Measurements from ENCODE around the gene LRRK1. TPM values are rescaled to one million over a fixed set of nuclear protein-coding genes. Genes with fewer than 3 reads are reported as not detected.
"Not testable (repeated sequence)": the region's sequence is repeated elsewhere in the genome, so short reads cannot be mapped to it uniquely, and the experiment has no call there.

LRRK1 gene
- polyA plus RNA-seq, 1 donor from 2014 or later, result 13.2 TPM

DNA sequence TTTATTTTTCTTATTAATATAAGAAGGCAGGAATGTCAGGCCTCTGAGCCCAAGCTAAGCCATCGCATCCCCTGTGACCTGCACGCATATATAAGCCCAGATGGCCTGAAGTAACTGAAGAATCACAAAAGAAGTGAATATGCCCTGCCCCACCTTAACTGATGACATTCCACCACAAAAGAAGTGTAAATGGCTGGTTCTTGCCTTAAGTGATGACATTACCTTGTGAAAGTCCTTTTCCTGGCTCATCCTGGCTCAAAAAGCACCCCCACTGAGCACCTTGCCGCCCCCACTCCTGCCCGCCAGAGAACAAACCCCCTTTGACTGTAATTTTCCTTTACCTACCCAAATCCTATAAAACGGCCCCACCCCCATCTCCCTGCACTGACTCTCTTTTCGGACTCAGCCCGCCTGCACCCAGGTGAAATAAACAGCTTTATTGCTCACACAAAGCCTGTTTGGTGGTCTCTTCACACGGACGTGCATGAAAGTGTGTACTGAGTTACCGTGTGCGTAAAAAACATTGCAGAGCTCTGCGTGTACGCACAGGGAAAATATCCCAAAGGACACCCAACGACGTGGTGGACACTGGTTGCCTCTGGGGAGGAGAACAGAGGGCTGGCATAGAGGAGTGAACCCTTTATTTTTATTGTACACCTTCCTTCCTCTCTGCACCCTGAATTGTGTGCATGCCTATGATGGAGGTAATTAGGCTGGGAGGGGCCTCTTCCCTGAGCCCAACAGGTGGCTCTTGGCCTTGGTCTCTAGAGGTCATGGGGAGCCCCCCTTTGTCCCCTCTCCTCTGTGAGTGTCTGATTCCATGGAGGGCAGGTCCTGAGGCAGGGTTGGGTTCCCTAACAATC lies 158.9 kb downstream of the LRRK1 start:
- H3K36me3 Mint-ChIP-seq, H3K9me3 Mint-ChIP-seq, H3K4me1 Mint-ChIP-seq, H3K27me3 Mint-ChIP-seq, H3K4me3 Mint-ChIP-seq: not testable (repeated sequence)
- H3K27ac Mint-ChIP-seq, result peak overlapping the region in 1 of 3 donors; percentile 72

DNA sequence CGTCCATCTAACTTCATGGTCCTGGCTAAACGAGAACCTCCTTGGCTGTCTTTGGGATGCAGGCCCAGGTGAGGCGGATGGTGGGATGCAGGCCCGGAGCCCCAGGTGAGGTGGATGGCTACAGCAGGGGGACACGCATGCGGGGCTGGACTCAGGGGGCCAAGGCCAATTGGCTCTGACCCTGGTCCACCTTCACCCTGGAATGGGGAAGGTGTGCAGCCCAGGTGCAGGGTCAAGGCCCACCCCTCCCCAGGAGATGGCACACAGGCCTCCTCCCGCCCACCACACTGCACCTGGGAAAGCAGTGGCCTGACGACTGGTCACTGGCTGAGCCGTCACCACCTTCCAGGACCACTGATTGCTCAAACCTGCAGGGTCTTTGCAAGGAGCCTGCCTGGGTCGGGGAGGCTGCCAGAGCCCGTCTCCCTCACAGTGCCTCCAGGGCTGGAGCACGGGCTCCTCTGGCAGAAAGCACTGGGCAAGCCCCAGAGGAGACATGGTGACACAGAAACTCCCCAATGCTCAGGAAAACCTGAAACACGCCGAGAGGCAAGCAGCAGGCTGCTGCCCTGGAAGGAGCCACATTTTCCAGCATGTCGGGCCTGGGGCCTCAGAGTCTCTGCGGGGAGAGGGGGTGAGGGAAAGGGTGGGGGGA lies 159.6 kb downstream of the LRRK1 start:
- H3K9me3 Mint-ChIP-seq, result no peaks in the 10 kb centered on the region
- H3K27me3 Mint-ChIP-seq, result peaks cover 2% of the 10 kb centered on the region
- no peak overlapping the region for H3K4me3 Mint-ChIP-seq
- H3K27ac Mint-ChIP-seq, result peak overlapping the region in 1 of 3 donors; percentile 72
- no peaks in the 10 kb centered on the region for H3K36me3 Mint-ChIP-seq
- H3K4me1 Mint-ChIP-seq, result peaks cover 0 to 1% (median 0%) of the 10 kb centered on the region in 3 donors

GRCh38 chr15:101081900-101082299 lies 162.7 kb downstream of the LRRK1 start:
- Mint-ChIP-seq H3K27ac (no peak overlapping the region), H3K36me3 (no peaks in the 10 kb centered on the region), H3K4me3 (no peak overlapping the region), H3K27me3 (peaks cover 2% of the 10 kb centered on the region), H3K9me3 (no peaks in the 10 kb centered on the region), H3K4me1 (peaks cover 0 to 1% (median 0%) of the 10 kb centered on the region in 3 donors)

DNA sequence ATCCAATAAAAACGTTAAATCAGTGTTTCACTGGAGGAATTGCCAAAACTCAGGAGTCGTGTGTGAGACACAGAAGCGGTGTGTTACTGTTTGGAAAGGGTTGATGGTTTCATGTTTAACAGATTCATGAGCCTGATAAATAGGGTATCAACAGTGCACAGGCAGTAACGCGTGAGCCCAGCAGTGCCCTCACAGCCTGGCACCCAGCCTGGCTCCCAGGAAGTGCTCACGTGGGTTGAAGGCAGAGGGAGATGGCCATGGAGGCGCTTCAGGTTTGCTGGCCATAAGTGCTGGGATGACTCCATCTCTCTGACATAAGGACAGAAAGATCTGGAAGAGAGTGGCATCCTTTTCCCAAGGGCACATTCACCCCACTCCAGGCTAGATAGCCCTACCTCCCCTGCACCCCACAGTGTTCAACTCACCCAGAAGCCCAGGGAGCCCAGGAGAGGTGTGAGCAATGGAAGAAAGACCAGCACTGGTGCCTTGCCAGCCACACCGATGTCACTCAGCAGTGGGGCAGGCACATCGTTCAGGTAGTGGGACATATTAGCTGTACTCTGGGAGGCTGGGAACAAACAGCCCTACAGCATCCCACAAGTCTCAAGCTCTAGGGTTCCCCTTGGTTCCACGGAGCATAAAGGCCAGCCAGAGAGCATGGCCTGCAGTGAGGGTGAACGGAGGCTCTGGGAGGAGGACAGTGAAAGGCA lies 164.3 kb downstream of the LRRK1 start:
- Mint-ChIP-seq H3K9me3 (no peaks in the 10 kb centered on the region), H3K27me3 (peaks cover 2% of the 10 kb centered on the region), H3K4me3 (no peak overlapping the region), H3K36me3 (no peaks in the 10 kb centered on the region), H3K27ac (peak overlapping the region in 1 of 3 donors; percentile 31), H3K4me1 (peaks cover 0 to 1% (median 0%) of the 10 kb centered on the region in 3 donors)

- Mint-ChIP-seq H3K27ac (no peak overlapping the region), H3K27me3 (peaks cover 2% of the 10 kb centered on the region), H3K4me1 (peaks cover 0 to 1% (median 0%) of the 10 kb centered on the region in 3 donors), H3K4me3 (no peak overlapping the region), H3K36me3 (no peaks in the 10 kb centered on the region), H3K9me3 (no peaks in the 10 kb centered on the region)
Measured at GRCh38 chr15:101084801-101085200, 165.6 kb downstream of the LRRK1 start.

DNA sequence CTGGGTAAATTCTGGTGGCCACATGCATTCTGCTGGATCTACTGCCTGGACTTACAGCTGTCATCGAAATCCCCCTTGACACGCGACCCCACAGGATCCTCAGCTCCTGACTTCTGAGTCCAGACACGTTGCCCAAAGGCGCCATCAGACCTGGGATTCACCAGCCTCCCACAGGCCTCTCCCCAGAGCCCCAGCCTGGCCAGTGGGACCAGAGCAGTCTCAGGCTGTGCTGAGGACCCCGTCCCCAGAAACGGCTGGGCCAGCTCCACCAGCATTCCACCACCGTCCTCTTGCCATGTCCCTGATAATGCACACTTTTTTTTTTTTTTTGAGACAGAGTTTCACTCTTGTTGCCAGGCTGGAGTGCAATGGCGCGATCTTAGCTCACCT lies 166.1 kb downstream of the LRRK1 start:
- Mint-ChIP-seq H3K36me3 (no peaks in the 10 kb centered on the region), H3K27me3 (peaks cover 2% of the 10 kb centered on the region), H3K4me1 (peaks cover 0 to 1% (median 0%) of the 10 kb centered on the region in 3 donors), H3K9me3 (no peaks in the 10 kb centered on the region), H3K4me3 (no peak overlapping the region), H3K27ac (no peak overlapping the region)

DNA sequence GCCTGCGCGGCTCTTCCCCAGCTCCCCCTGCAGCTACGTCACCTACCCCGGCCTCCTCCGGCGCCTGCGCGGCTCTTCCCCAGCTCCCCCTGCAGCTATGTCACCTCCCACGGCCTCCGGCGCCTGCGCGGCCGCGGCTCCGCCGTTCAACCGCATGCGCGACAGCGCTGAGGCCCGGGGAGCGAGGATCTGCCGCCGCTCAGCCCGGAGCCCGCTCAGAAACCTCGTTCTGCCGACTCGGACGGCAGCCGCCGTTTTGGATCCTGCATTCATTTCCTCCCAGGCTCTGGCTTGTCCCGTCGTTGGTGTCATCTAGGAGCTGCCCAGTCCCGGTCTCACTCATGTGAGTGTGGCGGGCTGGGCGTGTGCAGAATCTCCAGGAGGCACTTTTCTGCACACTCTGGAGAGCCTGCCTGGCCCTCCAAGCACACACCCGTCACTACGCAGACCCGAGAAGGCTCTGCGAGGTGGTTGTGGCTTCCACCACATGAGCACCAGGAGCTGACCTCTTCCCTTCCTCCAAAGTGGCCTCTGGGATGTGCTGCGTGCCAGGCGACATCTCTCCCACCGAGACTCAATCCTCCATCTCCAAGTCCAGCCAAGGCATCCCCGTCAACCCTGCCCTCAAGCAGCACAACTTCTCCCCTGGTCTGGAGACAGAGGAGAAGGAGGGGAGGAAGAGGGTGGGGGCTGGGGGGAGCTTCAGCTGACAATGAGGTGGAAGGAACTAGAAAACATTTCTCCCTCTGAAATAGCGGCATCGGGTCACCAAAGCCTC lies 167.4 kb downstream of the LRRK1 start:
- Mint-ChIP-seq H3K27me3 (peaks cover 2% of the 10 kb centered on the region), H3K27ac (peak overlapping the region in 1 of 3 donors; percentile 39), H3K36me3 (no peaks in the 10 kb centered on the region), H3K9me3 (no peaks in the 10 kb centered on the region), H3K4me1 (peaks cover 0 to 1% (median 0%) of the 10 kb centered on the region in 3 donors), H3K4me3 (no peak overlapping the region)

GRCh38 chr15:101087172-101087769 lies 168.1 kb downstream of the LRRK1 start:
- peak overlapping the region in 1 of 3 donors; percentile 39 for H3K27ac Mint-ChIP-seq
- H3K27me3 Mint-ChIP-seq, result peaks cover 5% of the 10 kb centered on the region
- no peaks in the 10 kb centered on the region for H3K36me3 Mint-ChIP-seq
- H3K4me1 Mint-ChIP-seq, result no peaks in the 10 kb centered on the region
- H3K9me3 Mint-ChIP-seq, result no peaks in the 10 kb centered on the region
- H3K4me3 Mint-ChIP-seq, result no peak overlapping the region

GRCh38 chr15:101088271-101088670 lies 169.1 kb downstream of the LRRK1 start:
- H3K9me3 Mint-ChIP-seq, result no peaks in the 10 kb centered on the region
- H3K4me1 Mint-ChIP-seq, result no peaks in the 10 kb centered on the region
- no peak overlapping the region for H3K27ac Mint-ChIP-seq
- H3K4me3 Mint-ChIP-seq, result no peak overlapping the region
- peaks cover 5% of the 10 kb centered on the region for H3K27me3 Mint-ChIP-seq
- H3K36me3 Mint-ChIP-seq, result no peaks in the 10 kb centered on the region

- H3K4me3 Mint-ChIP-seq, result no peak overlapping the region
- H3K4me1 Mint-ChIP-seq, result no peaks in the 10 kb centered on the region
- H3K27ac Mint-ChIP-seq, result peak overlapping the region in 1 of 3 donors; percentile 57
- peaks cover 5% of the 10 kb centered on the region for H3K27me3 Mint-ChIP-seq
- no peaks in the 10 kb centered on the region for H3K36me3 Mint-ChIP-seq
- no peaks in the 10 kb centered on the region for H3K9me3 Mint-ChIP-seq
Measured at GRCh38 chr15:101088788-101089578, 169.8 kb downstream of the LRRK1 start.

- peaks cover 5% of the 10 kb centered on the region for H3K27me3 Mint-ChIP-seq
- H3K36me3 Mint-ChIP-seq, result no peaks in the 10 kb centered on the region
- H3K4me1 Mint-ChIP-seq, result no peaks in the 10 kb centered on the region
- H3K27ac Mint-ChIP-seq, result peak overlapping the region in 1 of 3 donors; percentile 57
- no peak overlapping the region for H3K4me3 Mint-ChIP-seq
- peaks cover 0 to 2% (median 0%) of the 10 kb centered on the region in 3 donors for H3K9me3 Mint-ChIP-seq
Measured at GRCh38 chr15:101089579-101090427, 170.6 kb downstream of the LRRK1 start.

GRCh38 chr15:101090428-101090790 lies 171.3 kb downstream of the LRRK1 start:
- no peak overlapping the region for H3K4me3 Mint-ChIP-seq
- peaks cover 0 to 2% (median 0%) of the 10 kb centered on the region in 3 donors for H3K9me3 Mint-ChIP-seq
- no peaks in the 10 kb centered on the region for H3K36me3 Mint-ChIP-seq
- no peak overlapping the region for H3K27ac Mint-ChIP-seq
- peaks cover 5% of the 10 kb centered on the region for H3K27me3 Mint-ChIP-seq
- H3K4me1 Mint-ChIP-seq, result no peaks in the 10 kb centered on the region
